Measurements from ENCODE around the gene KIT. TPM values are rescaled to one million over a fixed set of nuclear protein-coding genes. Genes with fewer than 3 reads are reported as not detected.

The KIT gene
- total RNA-seq, 1 experiment from 2014 or later, result not detected

DNA sequence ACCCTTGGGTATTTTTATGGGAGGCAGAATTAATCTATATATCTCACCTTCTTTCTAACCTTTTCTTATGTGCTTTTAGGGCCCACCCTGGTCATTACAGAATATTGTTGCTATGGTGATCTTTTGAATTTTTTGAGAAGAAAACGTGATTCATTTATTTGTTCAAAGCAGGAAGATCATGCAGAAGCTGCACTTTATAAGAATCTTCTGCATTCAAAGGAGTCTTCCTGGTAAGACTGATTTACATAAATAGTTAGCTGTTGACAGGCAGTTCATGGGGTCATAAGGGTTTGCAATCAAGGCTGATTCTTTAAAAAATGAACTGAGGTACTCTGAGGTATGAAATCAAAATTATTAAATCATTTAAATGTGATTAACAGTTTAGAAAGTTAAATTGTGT lies 71.5 kb downstream of the KIT start:
- BruUV-seq (replicated peaks), result no TSS peak
- TF ChIP-seq, protein P1, sequence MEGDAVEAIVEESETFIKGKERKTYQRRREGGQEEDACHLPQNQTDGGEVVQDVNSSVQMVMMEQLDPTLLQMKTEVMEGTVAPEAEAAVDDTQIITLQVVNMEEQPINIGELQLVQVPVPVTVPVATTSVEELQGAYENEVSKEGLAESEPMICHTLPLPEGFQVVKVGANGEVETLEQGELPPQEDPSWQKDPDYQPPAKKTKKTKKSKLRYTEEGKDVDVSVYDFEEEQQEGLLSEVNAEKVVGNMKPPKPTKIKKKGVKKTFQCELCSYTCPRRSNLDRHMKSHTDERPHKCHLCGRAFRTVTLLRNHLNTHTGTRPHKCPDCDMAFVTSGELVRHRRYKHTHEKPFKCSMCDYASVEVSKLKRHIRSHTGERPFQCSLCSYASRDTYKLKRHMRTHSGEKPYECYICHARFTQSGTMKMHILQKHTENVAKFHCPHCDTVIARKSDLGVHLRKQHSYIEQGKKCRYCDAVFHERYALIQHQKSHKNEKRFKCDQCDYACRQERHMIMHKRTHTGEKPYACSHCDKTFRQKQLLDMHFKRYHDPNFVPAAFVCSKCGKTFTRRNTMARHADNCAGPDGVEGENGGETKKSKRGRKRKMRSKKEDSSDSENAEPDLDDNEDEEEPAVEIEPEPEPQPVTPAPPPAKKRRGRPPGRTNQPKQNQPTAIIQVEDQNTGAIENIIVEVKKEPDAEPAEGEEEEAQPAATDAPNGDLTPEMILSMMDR (IDR thresholded peaks at IDR 0.05; ENCODE audit: unreplicated experiment), result no peak
- Mint-ChIP-seq H3K4me3 (ENCODE audit: unreplicated experiment) (no peak overlapping the region), H3K27me3 (ENCODE audit: insufficient read depth, unreplicated experiment) (peaks cover 30% of the 10 kb centered on the region), H3K27ac (ENCODE audit: low read depth, unreplicated experiment) (no peak overlapping the region), H3K36me3 (ENCODE audit: insufficient read depth, unreplicated experiment) (no peaks in the 10 kb centered on the region), H3K4me1 (ENCODE audit: insufficient read depth, unreplicated experiment) (no peaks in the 10 kb centered on the region), H3K9me3 (ENCODE audit: unreplicated experiment) (no peaks in the 10 kb centered on the region)
- ChIA-PET POLR2A (interaction anchor here (0.7 to 1.2 kb wide), 2 partner anchors 9 to 165 kb away, joined by 3 read pairs; no protein-coding TSS in a partner anchor), CTCF (no interaction called here)
- intact Hi-C loops (cut with micrococcal nuclease), result no loop called here
- no peak for DNase-seq (ENCODE audit: unreplicated experiment)

DNA sequence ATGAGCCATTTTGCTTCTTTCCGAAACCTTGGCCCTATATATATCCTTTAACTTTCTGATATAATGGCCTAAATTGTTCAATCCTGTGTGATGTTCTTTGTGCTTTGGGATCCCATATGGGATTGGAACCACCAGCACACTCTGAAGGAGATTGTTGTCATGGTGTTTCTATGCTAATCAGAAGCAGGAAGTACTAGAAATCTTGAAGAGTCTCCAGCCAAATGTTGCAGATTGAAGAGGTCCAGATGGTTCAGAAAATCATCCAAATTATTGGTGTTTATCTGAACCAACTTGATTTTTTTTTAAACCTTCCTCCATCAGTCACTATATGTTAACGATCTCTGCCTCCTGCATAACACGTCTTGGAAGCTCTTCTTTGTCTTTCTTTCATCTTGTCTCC lies 72.8 kb downstream of the KIT start:
- Mint-ChIP-seq H3K4me1 (ENCODE audit: insufficient read depth, unreplicated experiment) (no peaks in the 10 kb centered on the region), H3K36me3 (ENCODE audit: insufficient read depth, unreplicated experiment) (no peaks in the 10 kb centered on the region), H3K4me3 (ENCODE audit: unreplicated experiment) (no peak overlapping the region), H3K27ac (ENCODE audit: low read depth, unreplicated experiment) (no peak overlapping the region), H3K9me3 (ENCODE audit: unreplicated experiment) (no peaks in the 10 kb centered on the region), H3K27me3 (ENCODE audit: insufficient read depth, unreplicated experiment) (peaks cover 30% of the 10 kb centered on the region)
- ChIA-PET CTCF (no interaction called here), POLR2A (no interaction called here)
- DNase-seq (ENCODE audit: unreplicated experiment), result no peak
- BruUV-seq (replicated peaks), result no TSS peak
- intact Hi-C loops (cut with micrococcal nuclease), result no loop called here
- TF ChIP-seq, protein P1 (IDR thresholded peaks at IDR 0.05; ENCODE audit: unreplicated experiment), result no peak

DNA sequence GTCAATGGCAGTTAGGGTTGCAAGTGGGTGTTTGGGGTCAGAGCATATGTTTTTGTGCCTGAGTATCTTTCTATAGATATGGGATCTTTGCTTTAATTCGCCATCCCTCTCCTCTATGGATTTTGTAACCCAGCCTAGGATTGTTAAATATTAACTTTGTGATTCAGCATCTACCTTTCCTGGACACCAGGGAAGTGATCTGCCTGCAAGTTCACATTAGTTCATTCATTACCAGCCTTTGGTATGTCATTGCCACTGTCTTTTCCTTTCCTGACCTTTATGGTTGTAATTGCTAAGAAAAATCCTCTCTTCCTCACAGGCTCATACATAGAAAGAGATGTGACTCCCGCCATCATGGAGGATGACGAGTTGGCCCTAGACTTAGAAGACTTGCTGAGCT lies 73.8 kb downstream of the KIT start:
- no peaks in the 10 kb centered on the region for H3K9me3 Mint-ChIP-seq (ENCODE audit: unreplicated experiment)
- no peaks in the 10 kb centered on the region for H3K4me1 Mint-ChIP-seq (ENCODE audit: insufficient read depth, unreplicated experiment)
- H3K27me3 Mint-ChIP-seq (ENCODE audit: insufficient read depth, unreplicated experiment), result peaks cover 30% of the 10 kb centered on the region
- no peaks in the 10 kb centered on the region for H3K36me3 Mint-ChIP-seq (ENCODE audit: insufficient read depth, unreplicated experiment)
- DNase-seq (ENCODE audit: unreplicated experiment), result no peak
- CTCF ChIA-PET, result interaction anchor here (0.6 kb wide), 1 partner anchor 15 kb away, joined by 3 read pairs; no protein-coding TSS in a partner anchor
- no peak overlapping the region for H3K27ac Mint-ChIP-seq (ENCODE audit: low read depth, unreplicated experiment)
- TF ChIP-seq, protein P1 (IDR thresholded peaks at IDR 0.05; ENCODE audit: unreplicated experiment), result no peak
- H3K4me3 Mint-ChIP-seq (ENCODE audit: unreplicated experiment), result no peak overlapping the region
- POLR2A ChIA-PET, result no interaction called here
- intact Hi-C loops (cut with micrococcal nuclease), result no loop called here
- no TSS peak for BruUV-seq (replicated peaks)

DNA sequence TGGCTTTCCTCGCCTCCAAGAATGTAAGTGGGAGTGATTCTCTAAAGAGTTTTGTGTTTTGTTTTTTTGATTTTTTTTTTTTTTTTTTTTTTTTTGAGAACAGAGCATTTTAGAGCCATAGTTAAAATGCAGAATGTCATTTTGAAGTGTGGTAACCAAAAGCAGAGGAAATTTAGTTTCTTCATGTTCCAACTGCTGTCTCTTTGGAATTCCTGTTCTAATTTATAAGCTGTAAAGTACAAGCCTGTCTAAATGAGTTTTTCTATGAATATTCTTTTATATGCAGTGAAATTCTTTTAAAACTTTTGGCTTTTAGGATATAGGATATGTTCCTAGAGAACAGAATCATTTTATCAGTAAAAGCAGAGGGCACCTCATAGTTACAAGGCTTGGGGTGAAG lies 74.2 kb downstream of the KIT start:
- DNase-seq (ENCODE audit: unreplicated experiment), result no peak
- Mint-ChIP-seq H3K4me1 (ENCODE audit: insufficient read depth, unreplicated experiment) (no peaks in the 10 kb centered on the region), H3K27ac (ENCODE audit: low read depth, unreplicated experiment) (no peak overlapping the region), H3K27me3 (ENCODE audit: insufficient read depth, unreplicated experiment) (peaks cover 30% of the 10 kb centered on the region), H3K4me3 (ENCODE audit: unreplicated experiment) (no peak overlapping the region), H3K9me3 (ENCODE audit: unreplicated experiment) (no peaks in the 10 kb centered on the region), H3K36me3 (ENCODE audit: insufficient read depth, unreplicated experiment) (no peaks in the 10 kb centered on the region)
- ChIA-PET CTCF (interaction anchor here (0.6 kb wide), 1 partner anchor 15 kb away, joined by 3 read pairs; no protein-coding TSS in a partner anchor), POLR2A (no interaction called here)
- TF ChIP-seq, protein P1 (IDR thresholded peaks at IDR 0.05; ENCODE audit: unreplicated experiment), result no peak
- intact Hi-C loops (cut with micrococcal nuclease), result no loop called here
- no TSS peak for BruUV-seq (replicated peaks)
